GM12878 (cell line): ENCODE data around the gene NBEA. TPM values are rescaled to one million over a fixed set of nuclear protein-coding genes. Genes with fewer than 3 reads are reported as not detected.

Source experiments
- ATAC-seq: fragments of 200-7000 bp; cut with Tn5 transposase; 3 replicates; pipeline ENCODE4 v1.9.1; 2020; ENCODE audit warnings: mild to moderate bottlenecking, moderate library complexity
- BruUV-seq: library from RNA; stranded (reverse); fragments of 400-500 nt; replicated peaks from 2 replicates; lab custom pipeline; 2021; lab: Mats Ljungman, UMichigan
- CTCF ChIA-PET: fragments of 300-600 bp; sonication (Branson Sonifier 250); formaldehyde crosslinking; extraction: SDS; loops from one replicate; lab custom pipeline; 2021; ENCODE audit warnings: inconsistent platforms; lab: Yijun Ruan, JAX
- POLR2A ChIA-PET: fragments of 350-600 bp; formaldehyde crosslinking; extraction: SDS; loops from one replicate; lab custom pipeline; 2021; ENCODE audit warnings: inconsistent platforms; lab: Charles Lee
- RAD21 ChIA-PET: fragments of 300-600 bp; sonication (Branson Sonifier 250); formaldehyde crosslinking; loops from one replicate; lab custom pipeline; 2023; ENCODE audit warnings: antibody characterized with exemption; ENCODE audit not compliant: unreplicated experiment; lab: Charles Lee
- SMC1A ChIA-PET: fragments of 300-600 bp; sonication (Branson Sonifier 250); formaldehyde crosslinking; loops from one replicate; lab custom pipeline; 2023; ENCODE audit not compliant: unreplicated experiment, uncharacterized antibody; lab: Charles Lee
- DNase-seq: peaks from one replicate; pipeline ENCODE4 v3.0.0-alpha.2; 2011; ENCODE audit warnings: low read depth, low spot score
- FAIRE-seq: peaks from 3 replicates; lab custom pipeline; 2011; peaks lifted over from hg19 to GRCh38; lab: Jason Lieb, UNC
- H2AFZ ChIP-seq: 2 replicates; pipeline ENCODE4 v1.6.0; 2011; ENCODE audit warnings: low read depth, low read length, control low read depth; ENCODE audit not compliant: control insufficient read depth
- H3K27ac ChIP-seq: 2 replicates; pipeline ENCODE4 v1.5.1; 2011; ENCODE audit warnings: control low read depth; ENCODE audit not compliant: control insufficient read depth, insufficient read depth
- H3K27me3 ChIP-seq, 2 experiments: replicated peaks in 1 of 2; 2 replicates each; pipeline versions ENCODE4 v1.6.0 to v1.6.1; 2011; ENCODE audit warnings: low read length in 1 of 2; ENCODE audit not compliant: control insufficient read depth in 2 of 2, insufficient read depth in 2 of 2
- H3K36me3 ChIP-seq, 2 experiments: 2 replicates each; pipeline ENCODE4 v1.5.1; 2011; ENCODE audit warnings: low read length in 1 of 2; ENCODE audit not compliant: control insufficient read depth in 2 of 2, insufficient read depth in 2 of 2
- H3K4me1 ChIP-seq: 2 replicates; pipeline ENCODE4 v1.6.1; 2011; ENCODE audit warnings: mild to moderate bottlenecking, low read length, moderate library complexity, mixed read lengths; ENCODE audit not compliant: control insufficient read depth, insufficient read depth
- H3K4me2 ChIP-seq: 2 replicates; pipeline ENCODE4 v1.6.0; 2011; ENCODE audit warnings: control low read depth; ENCODE audit not compliant: control insufficient read depth, insufficient read depth
- H3K4me3 ChIP-seq: fragments of 200-600 bp; sonication (generic); 2 replicates; pipeline ENCODE4 v1.5.1; 2016
- H3K79me2 ChIP-seq: 2 replicates; pipeline ENCODE4 v1.6.0; 2011; ENCODE audit warnings: low read length; ENCODE audit not compliant: control insufficient read depth, insufficient read depth
- H3K9ac ChIP-seq: 2 replicates; pipeline ENCODE4 v1.8.0; 2011; ENCODE audit warnings: low read length, control low read depth, mixed read lengths; ENCODE audit not compliant: control insufficient read depth, insufficient read depth
- H3K9me3 ChIP-seq: replicated peaks from 3 replicates; pipeline ENCODE4 v1.5.1; 2011; ENCODE audit warnings: mild to moderate bottlenecking, low read length; ENCODE audit not compliant: control insufficient read depth, insufficient read depth
- H4K20me1 ChIP-seq: 2 replicates; pipeline ENCODE4 v1.6.0; 2011; ENCODE audit not compliant: control insufficient read depth, insufficient read depth
- BACH1 ChIP-seq: fragments of 450-650 bp; IDR thresholded peaks from 2 replicates; pipeline ENCODE4 v1.6.1; 2017; ENCODE audit warnings: mild to moderate bottlenecking, borderline replicate concordance
- CHD2 ChIP-seq: IDR thresholded peaks from 2 replicates; pipeline ENCODE4 v1.6.1; 2011; ENCODE audit warnings: low read depth, low read length, improper control_type of control experiment, borderline replicate concordance
- ESRRA ChIP-seq: IDR thresholded peaks from 2 replicates; pipeline ENCODE4 v1.6.1; 2012; ENCODE audit warnings: mild to moderate bottlenecking, low read length, improper control_type of control experiment
- FOXM1 ChIP-seq: IDR thresholded peaks from 2 replicates; pipeline ENCODE4 v1.6.1; 2012; ENCODE audit warnings: low read depth, mild to moderate bottlenecking, inconsistent platforms, low read length, moderate library complexity
- LARP7 ChIP-seq: fragments of 450-650 bp; IDR thresholded peaks from 2 replicates; pipeline ENCODE4 v1.6.1; 2017; ENCODE audit warnings: mild to moderate bottlenecking
- MTA2 ChIP-seq: fragments of 450-650 bp; IDR thresholded peaks from 2 replicates; pipeline ENCODE4 v1.6.1; 2016; ENCODE audit warnings: low read depth, mild to moderate bottlenecking, moderate library complexity
- NBN ChIP-seq: fragments of 450-650 bp; IDR thresholded peaks from 2 replicates; pipeline ENCODE4 v1.6.1; 2016
- NFYA ChIP-seq: IDR thresholded peaks from 2 replicates; pipeline ENCODE4 v1.6.1; 2011; ENCODE audit warnings: low read depth, mild to moderate bottlenecking, low read length, improper control_type of control experiment, borderline replicate concordance
- NR2C1 ChIP-seq: fragments of 450-650 bp; IDR thresholded peaks from 2 replicates; pipeline ENCODE4 v1.6.1; 2017; ENCODE audit warnings: antibody characterized with exemption, mild to moderate bottlenecking, moderate library complexity
- NR2C2 ChIP-seq: IDR thresholded peaks from 2 replicates; pipeline ENCODE4 v1.6.1; 2011; ENCODE audit warnings: borderline replicate concordance, low read depth; ENCODE audit not compliant: control insufficient read depth, insufficient read length
- POU2F2 ChIP-seq: IDR thresholded peaks from 3 replicates; pipeline ENCODE4 v1.6.1; 2011; ENCODE audit warnings: low read depth, mild to moderate bottlenecking, low read length, borderline replicate concordance
- RFX5 ChIP-seq: IDR thresholded peaks from 2 replicates; pipeline ENCODE4 v1.6.1; 2011; ENCODE audit warnings: low read depth, low read length, improper control_type of control experiment
- TCF3 ChIP-seq: IDR thresholded peaks from 2 replicates; pipeline ENCODE4 v1.6.1; 2012; ENCODE audit warnings: low read depth, mild to moderate bottlenecking, low read length, borderline replicate concordance; ENCODE audit not compliant: insufficient read depth
- ZBED1 ChIP-seq: IDR thresholded peaks from 2 replicates; pipeline ENCODE4 v1.6.1; 2016; ENCODE audit warnings: borderline replicate concordance
- ZNF207 ChIP-seq: fragments of 450-650 bp; IDR thresholded peaks from 2 replicates; pipeline ENCODE4 v1.6.1; 2014; ENCODE audit warnings: antibody characterized with exemption, mild to moderate bottlenecking, borderline replicate concordance
- in situ Hi-C: fragments of 300-500 bp; cut with MboI; formaldehyde crosslinking; loops from 9 replicates; pipeline ENCODE4 v1.14.3; 2018; ENCODE audit warnings: mixed read lengths
- intact Hi-C: fragments of 100-400 bp; cut with micrococcal nuclease; formaldehyde crosslinking; loops from one replicate; pipeline ENCODE4 v1.14.2; 2022; ENCODE audit not compliant: unreplicated experiment
- polyA plus RNA-seq, 11 experiments: library from polyadenylated mRNA; depleted of rRNA in 4 of 11; unstranded in 6 of 11; stranded (reverse) in 5 of 11; fragments of >200 nt; fragmentation: Nextera tagmentation in 4 of 11; fragmentation: Illumina TruSeq in 1 of 11; extraction: Ambion mirVana in 4 of 11; extraction: Trizol in 1 of 11; gene quantifications; 1 replicate in 1 of 11; 2 replicates in 10 of 11; pipeline versions ENCODE4 v1.2.1 to v1.2.3, GENCODE V29; 2011 to 2016; ENCODE audit warnings: inconsistent platforms in 2 of 11, missing spikeins in 2 of 11, low read depth in 1 of 11
- total RNA-seq, 4 experiments: library from RNA; depleted of rRNA in 3 of 4; stranded (reverse); fragments of >200 nt in 3 of 4; fragmentation: Illumina TruSeq in 1 of 4; extraction: Trizol in 1 of 4; gene quantifications; 2 replicates each; pipeline versions ENCODE4 v1.2.1 to v1.2.3, GENCODE V29; 2013 to 2021
- TF ChIP-seq, protein P1 (sequence below): fragments of 150-350 bp; IDR thresholded peaks from 2 replicates; pipeline ENCODE4 v1.6.1; 2014; ENCODE audit warnings: mild to moderate bottlenecking, low read depth, low read length
- TF ChIP-seq, protein P2 (sequence below): fragments of 450-650 bp; IDR thresholded peaks from 2 replicates; pipeline ENCODE4 v1.6.1; 2014; ENCODE audit warnings: mild to moderate bottlenecking
- TF ChIP-seq, protein P3 (sequence below): IDR thresholded peaks from 2 replicates; pipeline ENCODE4 v1.6.1; 2011; ENCODE audit warnings: borderline replicate concordance, low read depth, mild to moderate bottlenecking, moderate library complexity, low read length; ENCODE audit not compliant: insufficient read depth, poor library complexity, severe bottlenecking

The NBEA gene
- total and polyA plus RNA-seq, 10 of the 15 experiments (the other 5 are each of a cell fraction or from before 2014, with no cell fraction given), result 0.23 to 3.6 (median 0.55) TPM

DNA sequence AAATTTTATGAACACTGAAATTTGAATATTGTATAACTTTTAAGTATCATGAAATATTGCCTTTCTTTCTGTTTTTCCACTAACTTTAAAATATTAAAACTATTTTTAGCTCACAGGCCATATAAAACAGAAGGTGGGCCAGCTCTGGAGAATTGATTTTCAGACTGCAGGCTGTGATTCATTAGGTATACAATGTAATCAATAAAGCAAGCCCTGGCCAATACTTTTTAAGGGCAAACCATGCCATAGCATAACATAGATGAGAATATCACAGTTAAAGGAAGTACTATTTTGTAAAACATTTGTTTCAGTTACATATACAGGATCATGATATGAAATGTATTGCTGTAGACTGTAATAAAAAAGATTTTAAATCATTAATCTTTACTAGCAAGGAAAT lies 336.8 kb downstream of the NBEA start:
- Histone ChIP-seq H4K20me1 (no peaks in the 10 kb centered on the region), H3K4me1 (no peaks in the 10 kb centered on the region)
- no peak for TF ChIP-seq NFYA
- TF ChIP-seq NBN, result no peak
- TF ChIP-seq ZNF207, result no peak
- TF ChIP-seq ESRRA, result no peak
- no peak for TF ChIP-seq NR2C1
- no peak for TF ChIP-seq MTA2
- TF ChIP-seq, protein P1, sequence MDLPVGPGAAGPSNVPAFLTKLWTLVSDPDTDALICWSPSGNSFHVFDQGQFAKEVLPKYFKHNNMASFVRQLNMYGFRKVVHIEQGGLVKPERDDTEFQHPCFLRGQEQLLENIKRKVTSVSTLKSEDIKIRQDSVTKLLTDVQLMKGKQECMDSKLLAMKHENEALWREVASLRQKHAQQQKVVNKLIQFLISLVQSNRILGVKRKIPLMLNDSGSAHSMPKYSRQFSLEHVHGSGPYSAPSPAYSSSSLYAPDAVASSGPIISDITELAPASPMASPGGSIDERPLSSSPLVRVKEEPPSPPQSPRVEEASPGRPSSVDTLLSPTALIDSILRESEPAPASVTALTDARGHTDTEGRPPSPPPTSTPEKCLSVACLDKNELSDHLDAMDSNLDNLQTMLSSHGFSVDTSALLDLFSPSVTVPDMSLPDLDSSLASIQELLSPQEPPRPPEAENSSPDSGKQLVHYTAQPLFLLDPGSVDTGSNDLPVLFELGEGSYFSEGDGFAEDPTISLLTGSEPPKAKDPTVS, result no peak
- TF ChIP-seq POU2F2, result no peak
- TF ChIP-seq NR2C2, result no peak
- TF ChIP-seq ZBED1, result no peak
- TF ChIP-seq, protein P2, sequence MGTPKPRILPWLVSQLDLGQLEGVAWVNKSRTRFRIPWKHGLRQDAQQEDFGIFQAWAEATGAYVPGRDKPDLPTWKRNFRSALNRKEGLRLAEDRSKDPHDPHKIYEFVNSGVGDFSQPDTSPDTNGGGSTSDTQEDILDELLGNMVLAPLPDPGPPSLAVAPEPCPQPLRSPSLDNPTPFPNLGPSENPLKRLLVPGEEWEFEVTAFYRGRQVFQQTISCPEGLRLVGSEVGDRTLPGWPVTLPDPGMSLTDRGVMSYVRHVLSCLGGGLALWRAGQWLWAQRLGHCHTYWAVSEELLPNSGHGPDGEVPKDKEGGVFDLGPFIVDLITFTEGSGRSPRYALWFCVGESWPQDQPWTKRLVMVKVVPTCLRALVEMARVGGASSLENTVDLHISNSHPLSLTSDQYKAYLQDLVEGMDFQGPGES, result no peak
- TF ChIP-seq, protein P3, sequence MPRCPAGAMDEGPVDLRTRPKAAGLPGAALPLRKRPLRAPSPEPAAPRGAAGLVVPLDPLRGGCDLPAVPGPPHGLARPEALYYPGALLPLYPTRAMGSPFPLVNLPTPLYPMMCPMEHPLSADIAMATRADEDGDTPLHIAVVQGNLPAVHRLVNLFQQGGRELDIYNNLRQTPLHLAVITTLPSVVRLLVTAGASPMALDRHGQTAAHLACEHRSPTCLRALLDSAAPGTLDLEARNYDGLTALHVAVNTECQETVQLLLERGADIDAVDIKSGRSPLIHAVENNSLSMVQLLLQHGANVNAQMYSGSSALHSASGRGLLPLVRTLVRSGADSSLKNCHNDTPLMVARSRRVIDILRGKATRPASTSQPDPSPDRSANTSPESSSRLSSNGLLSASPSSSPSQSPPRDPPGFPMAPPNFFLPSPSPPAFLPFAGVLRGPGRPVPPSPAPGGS, result no peak
- no peak for TF ChIP-seq TCF3
- TF ChIP-seq RFX5, result no peak
- TF ChIP-seq BACH1, result no peak
- no peak for TF ChIP-seq LARP7
- no peak for TF ChIP-seq CHD2
- TF ChIP-seq FOXM1, result no peak
- TF ChIP-seq, all 136 proteins: peak for 0
- H3K4me2 ChIP-seq, result no peak overlapping the region
- ChIA-PET SMC1A (no interaction called here), RAD21 (no interaction called here), CTCF (no interaction called here), POLR2A (interaction anchor here (0.6 kb wide), 1 partner anchor 50 kb away, joined by 3 read pairs; no protein-coding TSS in a partner anchor)
- H2AFZ ChIP-seq, result no peak overlapping the region
- no peak overlapping the region for H3K4me3 ChIP-seq
- no peak for ATAC-seq
- H3K9me3 ChIP-seq, result no peaks in the 10 kb centered on the region
- no peaks in the 10 kb centered on the region for H3K79me2 ChIP-seq
- no peak for DNase-seq
- BruUV-seq, result no TSS peak
- in situ Hi-C loops (no loop called here), intact Hi-C loops (no loop called here)
- no peak overlapping the region for H3K27ac ChIP-seq
- no peaks in the 10 kb centered on the region for H3K36me3 ChIP-seq
- FAIRE-seq, result no peak
- H3K9ac ChIP-seq, result no peak overlapping the region
- no peaks in the 10 kb centered on the region for H3K27me3 ChIP-seq
